ENCODE measurements around the gene BCKDHB.
"Not testable (repeated sequence)": the region's sequence is repeated elsewhere in the genome, so short reads cannot be mapped to it uniquely, and the experiment has no call there.

DNA sequence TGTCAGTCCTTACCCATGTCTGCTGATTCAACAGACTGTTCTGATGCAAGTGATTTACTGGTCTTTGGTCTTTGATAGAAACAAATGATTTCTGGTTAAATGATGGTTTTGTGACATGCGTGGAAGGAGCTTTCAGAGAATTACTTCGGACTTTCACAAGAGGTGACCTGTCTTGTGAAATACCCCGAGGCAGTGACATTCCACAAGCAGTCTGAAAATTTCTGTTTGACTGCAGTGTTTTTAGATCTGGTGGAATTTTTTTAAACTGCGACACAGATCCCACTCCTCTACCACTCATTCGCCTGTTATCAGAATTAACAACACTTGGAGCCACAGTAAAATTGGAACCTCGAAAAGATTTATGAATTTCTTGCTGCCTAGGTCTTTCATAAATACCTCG lies 38.3 kb upstream of the BCKDHB start:
- TF ChIP-seq, protein P1, sequence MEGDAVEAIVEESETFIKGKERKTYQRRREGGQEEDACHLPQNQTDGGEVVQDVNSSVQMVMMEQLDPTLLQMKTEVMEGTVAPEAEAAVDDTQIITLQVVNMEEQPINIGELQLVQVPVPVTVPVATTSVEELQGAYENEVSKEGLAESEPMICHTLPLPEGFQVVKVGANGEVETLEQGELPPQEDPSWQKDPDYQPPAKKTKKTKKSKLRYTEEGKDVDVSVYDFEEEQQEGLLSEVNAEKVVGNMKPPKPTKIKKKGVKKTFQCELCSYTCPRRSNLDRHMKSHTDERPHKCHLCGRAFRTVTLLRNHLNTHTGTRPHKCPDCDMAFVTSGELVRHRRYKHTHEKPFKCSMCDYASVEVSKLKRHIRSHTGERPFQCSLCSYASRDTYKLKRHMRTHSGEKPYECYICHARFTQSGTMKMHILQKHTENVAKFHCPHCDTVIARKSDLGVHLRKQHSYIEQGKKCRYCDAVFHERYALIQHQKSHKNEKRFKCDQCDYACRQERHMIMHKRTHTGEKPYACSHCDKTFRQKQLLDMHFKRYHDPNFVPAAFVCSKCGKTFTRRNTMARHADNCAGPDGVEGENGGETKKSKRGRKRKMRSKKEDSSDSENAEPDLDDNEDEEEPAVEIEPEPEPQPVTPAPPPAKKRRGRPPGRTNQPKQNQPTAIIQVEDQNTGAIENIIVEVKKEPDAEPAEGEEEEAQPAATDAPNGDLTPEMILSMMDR (IDR thresholded peaks at IDR 0.05), result not testable (repeated sequence)
- not testable (repeated sequence) for TF ChIP-seq POLR2A, EP300 (IDR thresholded peaks at IDR 0.05)
